Thyroid gland (tissue), 4 donors: ENCODE data around the gene STYX. TPM values are rescaled to one million over a fixed set of nuclear protein-coding genes. Genes with fewer than 3 reads are reported as not detected.

Experiments used
- DNase-seq, 2 donors: peaks; one replicate each; pipeline ENCODE4 v3.0.0-alpha.2; 2019
- H3K27ac ChIP-seq, 3 donors: fragments of 200-600 bp; sonication (generic); 1 replicate in 2 of 3; 2 replicates in 1 of 3; pipeline ENCODE4 v1.5.1; 2016 to 2019; ENCODE audit warnings: mild to moderate bottlenecking in 1 of 3, moderate library complexity in 1 of 3
- H3K27me3 ChIP-seq: fragments of 200-600 bp; sonication (generic); one replicate; pipeline ENCODE4 v1.5.1; 2019
- H3K36me3 ChIP-seq, 2 donors: fragments of 200-600 bp; sonication (generic); one replicate each; pipeline ENCODE4 v1.5.1; 2016 to 2019
- H3K4me1 ChIP-seq, 2 donors: fragments of 200-600 bp; sonication (generic); one replicate each; pipeline ENCODE4 v1.5.1; 2017 to 2019
- H3K4me3 ChIP-seq, 3 donors: fragments of 200-600 bp; sonication (generic); replicated peaks in 1 of 3; 1 replicate in 2 of 3; 2 replicates in 1 of 3; pipeline ENCODE4 v1.5.1; 2016; ENCODE audit warnings: mild to moderate bottlenecking in 1 of 3
- H3K9me3 ChIP-seq: fragments of 200-600 bp; sonication (generic); one replicate; pipeline ENCODE4 v1.5.1; 2017
- CTCF ChIP-seq, 6 experiments: fragments of 200-600 bp in 3 of 6; fragments of 450-650 bp in 3 of 6; sonication (generic) in 3 of 6; IDR thresholded peaks; one replicate each; pipeline ENCODE4 v1.5.1; 2016 to 2019; ENCODE audit warnings: antibody characterized with exemption in 6 of 6, mild to moderate bottlenecking in 2 of 6, inconsistent platforms in 1 of 6, moderate library complexity in 1 of 6
- POLR2A ChIP-seq, 2 donors: fragments of 450-650 bp; IDR thresholded peaks; one replicate each; pipeline ENCODE4 v1.6.1; 2017; ENCODE audit warnings: antibody characterized with exemption in 2 of 2, mild to moderate bottlenecking in 2 of 2, moderate library complexity in 1 of 2
- WGBS, 2 donors: methylation state at CpG; one replicate each; pipeline ENCODE4 v1.1.5; 2017; 5-methylcytosine and 5-hydroxymethylcytosine counted together
- intact Hi-C: fragments of 100-400 bp; cut with DNase I; formaldehyde crosslinking; loops from one replicate; pipeline ENCODE4 v1.15.1; 2023
- total RNA-seq, 4 donors: library from RNA; depleted of rRNA; stranded (reverse); fragments of >200 nt; gene quantifications; one replicate each; pipeline ENCODE4 v1.2.3, GENCODE V29; 2016

STYX gene
- total RNA-seq, 4 donors from 2014 or later: 13.7 to 17.1 (median 14.8) TPM

- intact Hi-C loops: no loop called here
- Histone ChIP-seq H3K27me3 (no peaks in the 10 kb centered on the region), H3K27ac (no peak overlapping the region), H3K4me3 (no peak overlapping the region), H3K36me3 (no peaks in the 10 kb centered on the region), H3K9me3 (no peaks in the 10 kb centered on the region), H3K4me1 (peaks cover 0 to 8% of the 10 kb centered on the region in 2 donors)
- 82% methylated on average over 1 of the region's 1 CpG for whole genome bisulfite sequencing, 2 donors
- TF ChIP-seq POLR2A (IDR thresholded peaks at IDR 0.05): no peak
- TF ChIP-seq CTCF (IDR thresholded peaks at IDR 0.05): no peak
- no peak for DNase-seq
Observed at GRCh38 chr14:52735921-52736489, 6.0 kb downstream of the STYX start.

GRCh38 chr14:52738409-52738808, 8.4 kb downstream of the STYX start:
- intact Hi-C loops: no loop called here
- TF ChIP-seq POLR2A (IDR thresholded peaks at IDR 0.05) (no peak), CTCF (IDR thresholded peaks at IDR 0.05) (no peak)
- H3K27me3 ChIP-seq: no peaks in the 10 kb centered on the region

GRCh38 chr14:52740751-52741150, 10.8 kb downstream of the STYX start:
- DNase-seq: no peak
- Histone ChIP-seq H3K27me3 (no peaks in the 10 kb centered on the region), H3K4me1 (peaks cover 0 to 3% of the 10 kb centered on the region in 2 donors), H3K27ac (no peak overlapping the region), H3K4me3 (no peak overlapping the region), H3K9me3 (no peaks in the 10 kb centered on the region), H3K36me3 (no peaks in the 10 kb centered on the region)
- TF ChIP-seq CTCF (IDR thresholded peaks at IDR 0.05): no peak
- TF ChIP-seq POLR2A (IDR thresholded peaks at IDR 0.05): no peak
- intact Hi-C loops: no loop called here
- WGBS, 2 donors: 97 to 100% methylated on average over 1 of the region's 1 CpG

More at GRCh38 chr14:52738409-52738808, 8.4 kb downstream of the STYX start:
- Histone ChIP-seq H3K27ac (no peak overlapping the region), H3K9me3 (no peaks in the 10 kb centered on the region), H3K36me3 (no peaks in the 10 kb centered on the region), H3K4me3 (no peak overlapping the region), H3K4me1 (peaks cover 0 to 3% of the 10 kb centered on the region in 2 donors)
- no peak for DNase-seq

- Histone ChIP-seq H3K36me3 (peaks cover 4 to 7% of the 10 kb centered on the region in 2 donors), H3K4me1 (no peaks in the 10 kb centered on the region), H3K4me3 (no peak overlapping the region), H3K27ac (no peak overlapping the region), H3K9me3 (no peaks in the 10 kb centered on the region), H3K27me3 (no peaks in the 10 kb centered on the region)
- DNase-seq: no peak
- TF ChIP-seq CTCF (IDR thresholded peaks at IDR 0.05): no peak
- TF ChIP-seq POLR2A (IDR thresholded peaks at IDR 0.05): no peak
- intact Hi-C loops: no loop called here
Observed at GRCh38 chr14:52741865-52742264, 11.9 kb downstream of the STYX start.

GRCh38 chr14:52748647-52749292, 18.8 kb downstream of the STYX start:
- no peaks in the 10 kb centered on the region for H3K27me3 ChIP-seq
- WGBS, 2 donors: 94 to 95% methylated on average over 8 of the region's 8 CpGs
- peaks cover 21 to 29% of the 10 kb centered on the region in 2 donors for H3K36me3 ChIP-seq
- H3K4me1 ChIP-seq: no peaks in the 10 kb centered on the region
- no peak overlapping the region for H3K27ac ChIP-seq
- TF ChIP-seq CTCF (IDR thresholded peaks at IDR 0.05): no peak
- TF ChIP-seq POLR2A (IDR thresholded peaks at IDR 0.05): no peak
- DNase-seq: no peak
- intact Hi-C loops: no loop called here
- H3K4me3 ChIP-seq: no peak overlapping the region
- no peaks in the 10 kb centered on the region for H3K9me3 ChIP-seq
